Muscle of leg (tissue), 9 donors: ENCODE results near the gene TM2D3. TPM values are rescaled to one million over a fixed set of nuclear protein-coding genes. Genes with fewer than 3 reads are reported as not detected.

Source experiments
- polyA plus RNA-seq, 8 donors: library from polyadenylated mRNA; unstranded; fragments of 120-200 nt; gene quantifications; one replicate each; pipeline versions ENCODE4 v1.2.1 to v1.2.3, GENCODE V29; 2013; ENCODE audit warnings: inconsistent platforms in 1 of 8, low replicate concordance in 1 of 8; ENCODE audit not compliant: insufficient read length in 8 of 8, insufficient read depth in 1 of 8
- total RNA-seq: library from RNA; stranded (reverse); fragments of 120-200 nt; gene quantifications from one replicate; pipeline ENCODE4 v1.2.4, GENCODE V29; 2013

TM2D3 gene
- total and polyA plus RNA-seq, 9 donors: 34.5 to 40.6 (median 37.8) TPM

Other genes with a start within 250 kb of the TM2D3 start
- gene PCSK6, start 162.7 kb downstream of the TM2D3 start, total RNA-seq: 10.5 TPM
- gene PCSK6, start 162.7 kb downstream of the TM2D3 start, polyA plus RNA-seq: 10 to 100 TPM in 2 of 8 donors, 1 to 10 TPM in 6; 6.2 to 14.1 (median 9.1) TPM
- gene TARS3, start 72.1 kb upstream of the TM2D3 start, total RNA-seq: 19.3 TPM
- gene TARS3, start 72.1 kb upstream of the TM2D3 start, polyA plus RNA-seq: 10 to 100 TPM; 14.6 to 19.2 (median 18.0) TPM
- not detected for gene OR4F6, start 151.1 kb upstream of the TM2D3 start, total RNA-seq
- gene OR4F6, start 151.1 kb upstream of the TM2D3 start, polyA plus RNA-seq: under 1 TPM in 1 of 8 donors, not detected in 7; 0.13 TPM
- gene OR4F15, start 159.8 kb upstream of the TM2D3 start, total RNA-seq: not detected
- gene OR4F15, start 159.8 kb upstream of the TM2D3 start, polyA plus RNA-seq: under 1 TPM in 1 of 8 donors, not detected in 7; 0.09 TPM